Measurements from ENCODE around the gene FCRL3.

DNA sequence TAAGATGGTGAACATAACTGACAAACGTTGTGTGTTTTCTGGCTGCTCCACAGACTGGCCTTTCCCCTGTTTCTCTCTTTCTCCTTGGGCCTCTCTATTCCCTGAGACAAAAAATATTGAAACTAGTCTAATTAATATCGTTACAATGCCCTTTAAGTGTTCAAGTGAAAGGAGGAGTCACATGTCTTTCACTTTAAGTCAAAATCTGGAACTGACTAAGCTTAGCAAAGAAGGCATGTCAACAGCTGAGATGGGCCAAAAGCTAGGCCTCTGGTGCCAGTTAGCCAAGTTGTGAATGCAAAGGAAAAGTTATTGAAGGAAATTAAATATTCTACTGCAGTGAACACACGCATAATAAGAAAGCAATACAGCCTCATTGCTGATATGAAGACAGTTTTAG, 32.2 kb upstream of the FCRL3 start:
- TF ChIP-seq, protein P1, sequence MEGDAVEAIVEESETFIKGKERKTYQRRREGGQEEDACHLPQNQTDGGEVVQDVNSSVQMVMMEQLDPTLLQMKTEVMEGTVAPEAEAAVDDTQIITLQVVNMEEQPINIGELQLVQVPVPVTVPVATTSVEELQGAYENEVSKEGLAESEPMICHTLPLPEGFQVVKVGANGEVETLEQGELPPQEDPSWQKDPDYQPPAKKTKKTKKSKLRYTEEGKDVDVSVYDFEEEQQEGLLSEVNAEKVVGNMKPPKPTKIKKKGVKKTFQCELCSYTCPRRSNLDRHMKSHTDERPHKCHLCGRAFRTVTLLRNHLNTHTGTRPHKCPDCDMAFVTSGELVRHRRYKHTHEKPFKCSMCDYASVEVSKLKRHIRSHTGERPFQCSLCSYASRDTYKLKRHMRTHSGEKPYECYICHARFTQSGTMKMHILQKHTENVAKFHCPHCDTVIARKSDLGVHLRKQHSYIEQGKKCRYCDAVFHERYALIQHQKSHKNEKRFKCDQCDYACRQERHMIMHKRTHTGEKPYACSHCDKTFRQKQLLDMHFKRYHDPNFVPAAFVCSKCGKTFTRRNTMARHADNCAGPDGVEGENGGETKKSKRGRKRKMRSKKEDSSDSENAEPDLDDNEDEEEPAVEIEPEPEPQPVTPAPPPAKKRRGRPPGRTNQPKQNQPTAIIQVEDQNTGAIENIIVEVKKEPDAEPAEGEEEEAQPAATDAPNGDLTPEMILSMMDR (IDR thresholded peaks at IDR 0.05) = no peak
- no peak for TF ChIP-seq POLR2AphosphoS5 (IDR thresholded peaks at IDR 0.05)

Data from gastroesophageal sphincter (tissue), 3 donors.